Activated T-helper 17 cell treated with anti-CD3 and anti-CD28 coated beads, Interleukin-2, amount 50 U/mL, for 72 hours (primary cell): ENCODE results near the gene WRAP53. TPM values are rescaled to one million over a fixed set of nuclear protein-coding genes. Genes with fewer than 3 reads are reported as not detected.

Experiments used
- ATAC-seq: fragments of 150-1000 bp; cut with Tn5 transposase; replicated peaks from 2 replicates; pipeline ENCODE4 v1.10.0; 2021; ENCODE audit warnings: mild to moderate bottlenecking, moderate library complexity
- H3K27ac Mint-ChIP-seq: one replicate; pipeline ENCODE4 v1.8.0; 2022; ENCODE audit warnings: mixed read lengths
- H3K27me3 Mint-ChIP-seq: one replicate; pipeline ENCODE4 v1.8.0; 2022; ENCODE audit warnings: mixed read lengths
- H3K36me3 Mint-ChIP-seq: one replicate; pipeline ENCODE4 v1.8.0; 2022; ENCODE audit warnings: low read depth, mild to moderate bottlenecking, mixed read lengths
- H3K4me1 Mint-ChIP-seq: one replicate; pipeline ENCODE4 v1.8.0; 2022; ENCODE audit warnings: mixed read lengths
- H3K4me3 Mint-ChIP-seq: one replicate; pipeline ENCODE4 v1.8.0; 2022; ENCODE audit warnings: mild to moderate bottlenecking, mixed read lengths
- H3K9me3 Mint-ChIP-seq: one replicate; pipeline ENCODE4 v1.8.0; 2022; ENCODE audit warnings: mixed read lengths
- total RNA-seq, 2 donors: library from RNA; stranded (reverse); gene quantifications; one replicate each; pipeline ENCODE4 v1.2.3, GENCODE V29; 2022

WRAP53 gene
- total RNA-seq, 2 donors from 2014 or later, result 18.0 to 32.9 TPM

GRCh38 chr17:7667656-7668406 lies 20.4 kb upstream of the WRAP53 start:
- no peaks in the 10 kb centered on the region for H3K27me3 Mint-ChIP-seq
- no peaks in the 10 kb centered on the region for H3K9me3 Mint-ChIP-seq
- H3K27ac Mint-ChIP-seq, result no peak overlapping the region
- no peak overlapping the region for H3K4me3 Mint-ChIP-seq
- H3K4me1 Mint-ChIP-seq, result no peaks in the 10 kb centered on the region
- H3K36me3 Mint-ChIP-seq, result peaks cover 69% of the 10 kb centered on the region
- no peak for ATAC-seq

DNA sequence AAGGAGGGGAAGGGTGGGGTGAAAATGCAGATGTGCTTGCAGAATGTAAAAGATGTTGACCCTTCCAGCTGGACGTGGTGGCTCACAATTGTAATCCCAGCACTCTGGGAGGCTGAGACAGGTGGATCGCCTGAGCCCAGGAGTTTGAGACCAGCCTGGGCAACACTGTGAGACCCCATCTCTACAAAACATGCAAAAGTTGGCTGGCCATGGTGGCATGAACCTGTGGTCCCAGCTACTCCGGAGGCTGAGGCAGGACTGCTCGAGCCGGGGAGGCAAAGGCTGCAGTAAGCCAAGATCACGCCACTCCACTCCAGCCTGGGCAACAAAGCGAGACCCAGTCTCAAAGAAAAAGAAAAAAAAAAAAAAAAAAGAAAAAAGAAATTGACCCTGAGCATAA lies 19.8 kb upstream of the WRAP53 start:
- no peaks in the 10 kb centered on the region for H3K27me3 Mint-ChIP-seq
- peaks cover 75% of the 10 kb centered on the region for H3K36me3 Mint-ChIP-seq
- no peak for ATAC-seq
- no peaks in the 10 kb centered on the region for H3K4me1 Mint-ChIP-seq
- no peak overlapping the region for H3K27ac Mint-ChIP-seq
- no peak overlapping the region for H3K4me3 Mint-ChIP-seq
- peaks cover 2% of the 10 kb centered on the region for H3K9me3 Mint-ChIP-seq

DNA sequence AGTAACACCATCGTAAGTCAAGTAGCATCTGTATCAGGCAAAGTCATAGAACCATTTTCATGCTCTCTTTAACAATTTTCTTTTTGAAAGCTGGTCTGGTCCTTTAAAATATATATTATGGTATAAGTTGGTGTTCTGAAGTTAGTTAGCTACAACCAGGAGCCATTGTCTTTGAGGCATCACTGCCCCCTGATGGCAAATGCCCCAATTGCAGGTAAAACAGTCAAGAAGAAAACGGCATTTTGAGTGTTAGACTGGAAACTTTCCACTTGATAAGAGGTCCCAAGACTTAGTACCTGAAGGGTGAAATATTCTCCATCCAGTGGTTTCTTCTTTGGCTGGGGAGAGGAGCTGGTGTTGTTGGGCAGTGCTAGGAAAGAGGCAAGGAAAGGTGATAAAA lies 15.0 kb upstream of the WRAP53 start:
- peaks cover 88% of the 10 kb centered on the region for H3K36me3 Mint-ChIP-seq
- no peak overlapping the region for H3K4me3 Mint-ChIP-seq
- no peaks in the 10 kb centered on the region for H3K4me1 Mint-ChIP-seq
- no peak for ATAC-seq
- no peak overlapping the region for H3K27ac Mint-ChIP-seq
- peaks cover 7% of the 10 kb centered on the region for H3K9me3 Mint-ChIP-seq
- no peaks in the 10 kb centered on the region for H3K27me3 Mint-ChIP-seq

DNA sequence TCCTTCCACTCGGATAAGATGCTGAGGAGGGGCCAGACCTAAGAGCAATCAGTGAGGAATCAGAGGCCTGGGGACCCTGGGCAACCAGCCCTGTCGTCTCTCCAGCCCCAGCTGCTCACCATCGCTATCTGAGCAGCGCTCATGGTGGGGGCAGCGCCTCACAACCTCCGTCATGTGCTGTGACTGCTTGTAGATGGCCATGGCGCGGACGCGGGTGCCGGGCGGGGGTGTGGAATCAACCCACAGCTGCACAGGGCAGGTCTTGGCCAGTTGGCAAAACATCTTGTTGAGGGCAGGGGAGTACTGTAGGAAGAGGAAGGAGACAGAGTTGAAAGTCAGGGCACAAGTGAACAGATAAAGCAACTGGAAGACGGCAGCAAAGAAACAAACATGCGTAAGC lies 13.3 kb upstream of the WRAP53 start:
- ATAC-seq, result no peak
- Mint-ChIP-seq H3K4me1 (no peaks in the 10 kb centered on the region), H3K36me3 (peaks cover 71% of the 10 kb centered on the region), H3K9me3 (peaks cover 7% of the 10 kb centered on the region), H3K27ac (no peak overlapping the region), H3K4me3 (no peak overlapping the region), H3K27me3 (no peaks in the 10 kb centered on the region)

- no peak for ATAC-seq
- peaks cover 7% of the 10 kb centered on the region for H3K9me3 Mint-ChIP-seq
- H3K27me3 Mint-ChIP-seq, result no peaks in the 10 kb centered on the region
- H3K27ac Mint-ChIP-seq, result no peak overlapping the region
- peaks cover 56% of the 10 kb centered on the region for H3K36me3 Mint-ChIP-seq
- no peak overlapping the region for H3K4me3 Mint-ChIP-seq
- H3K4me1 Mint-ChIP-seq, result no peaks in the 10 kb centered on the region
Observed at GRCh38 chr17:7676533-7676932, 11.7 kb upstream of the WRAP53 start.

DNA sequence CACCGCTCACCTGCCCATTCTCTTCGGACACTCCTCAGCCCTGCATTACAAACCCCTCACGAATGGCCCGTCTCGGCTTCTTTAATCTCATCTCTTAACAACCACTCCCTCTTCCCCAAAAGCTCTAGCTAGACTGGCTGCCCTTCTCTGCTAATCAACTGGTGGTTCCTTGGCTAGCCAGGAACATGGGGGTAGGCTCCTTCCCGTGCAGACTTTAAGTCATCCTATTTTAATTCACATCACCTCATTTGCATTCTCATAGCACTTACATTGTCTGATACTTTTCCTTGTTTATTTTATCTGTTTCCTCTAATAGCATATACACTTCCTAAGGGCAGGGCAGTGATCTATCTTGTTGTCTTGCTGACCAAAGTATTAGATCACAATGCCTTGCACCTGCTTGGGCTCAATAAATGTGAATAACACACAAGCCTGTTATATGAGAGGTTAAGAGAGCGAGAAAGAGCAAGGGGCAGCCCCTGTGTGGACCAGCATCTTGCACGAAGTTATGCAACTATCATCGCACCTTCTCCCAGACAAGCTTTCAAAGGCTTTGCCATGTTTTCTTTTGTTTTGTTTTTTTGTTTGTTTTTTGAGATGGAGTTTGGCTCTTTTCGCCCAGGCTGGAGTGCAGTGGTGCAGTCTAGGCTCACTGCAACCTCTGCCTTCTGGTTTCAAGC lies 10.7 kb upstream of the WRAP53 start:
- Mint-ChIP-seq H3K4me3 (no peak overlapping the region), H3K9me3 (peaks cover 7% of the 10 kb centered on the region), H3K27me3 (no peaks in the 10 kb centered on the region), H3K4me1 (no peaks in the 10 kb centered on the region), H3K36me3 (peaks cover 57% of the 10 kb centered on the region), H3K27ac (no peak overlapping the region)
- no peak for ATAC-seq

- Mint-ChIP-seq H3K4me3 (peak overlapping the region; percentile 89), H3K27me3 (no peaks in the 10 kb centered on the region), H3K27ac (peak overlapping the region; percentile 100), H3K36me3 (peaks cover 61% of the 10 kb centered on the region), H3K4me1 (peaks cover 8% of the 10 kb centered on the region), H3K9me3 (no peaks in the 10 kb centered on the region)
- no peak for ATAC-seq
Observed at GRCh38 chr17:7684851-7685532, 3.3 kb upstream of the WRAP53 start.

- Mint-ChIP-seq H3K36me3 (peaks cover 67% of the 10 kb centered on the region), H3K27ac (peak overlapping the region; percentile 100), H3K4me1 (peaks cover 13% of the 10 kb centered on the region), H3K9me3 (no peaks in the 10 kb centered on the region), H3K27me3 (no peaks in the 10 kb centered on the region), H3K4me3 (peak overlapping the region; percentile 89)
- ATAC-seq, result peak; percentile 73
Observed at GRCh38 chr17:7685533-7686221, 2.6 kb upstream of the WRAP53 start.

DNA sequence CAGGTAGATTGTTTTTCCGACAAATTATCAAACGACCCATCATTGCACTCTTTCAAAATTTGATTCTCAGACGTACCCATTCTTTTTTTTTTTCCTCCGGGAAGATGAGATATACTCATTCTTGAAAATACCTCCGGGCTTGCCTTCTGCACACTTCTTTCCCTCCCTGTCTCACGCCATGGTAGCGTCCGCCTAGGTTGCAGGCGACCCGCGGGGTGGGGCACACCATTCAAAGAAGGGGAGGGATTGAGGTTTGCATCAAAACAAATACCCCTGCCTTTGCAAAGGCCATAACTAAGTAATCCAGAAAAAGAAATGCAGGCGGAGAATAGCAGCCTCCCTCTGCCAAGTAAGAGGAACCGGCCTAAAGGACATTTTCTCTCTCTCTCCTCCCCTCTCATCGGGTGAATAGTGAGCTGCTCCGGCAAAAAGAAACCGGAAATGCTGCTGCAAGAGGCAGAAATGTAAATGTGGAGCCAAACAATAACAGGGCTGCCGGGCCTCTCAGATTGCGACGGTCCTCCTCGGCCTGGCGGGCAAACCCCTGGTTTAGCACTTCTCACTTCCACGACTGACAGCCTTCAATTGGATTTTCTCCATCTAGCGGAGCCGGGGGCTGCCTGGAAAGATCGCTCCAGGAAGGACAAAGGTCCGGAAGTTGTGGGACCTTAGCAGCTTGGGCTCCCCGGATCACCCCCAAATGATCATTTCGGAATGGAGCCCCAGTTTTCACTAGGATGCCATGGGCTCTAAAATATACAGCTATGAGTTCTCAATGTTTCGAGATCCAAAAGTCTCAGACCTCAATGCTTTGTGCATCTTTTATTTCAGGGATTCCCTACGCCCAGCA lies 1.8 kb upstream of the WRAP53 start:
- no peaks in the 10 kb centered on the region for H3K27me3 Mint-ChIP-seq
- H3K9me3 Mint-ChIP-seq, result no peaks in the 10 kb centered on the region
- peak overlapping the region; percentile 100 for H3K27ac Mint-ChIP-seq
- peak; percentile 44 for ATAC-seq
- peak overlapping the region; percentile 89 for H3K4me3 Mint-ChIP-seq
- H3K4me1 Mint-ChIP-seq, result peaks cover 13% of the 10 kb centered on the region
- H3K36me3 Mint-ChIP-seq, result peaks cover 75% of the 10 kb centered on the region

DNA sequence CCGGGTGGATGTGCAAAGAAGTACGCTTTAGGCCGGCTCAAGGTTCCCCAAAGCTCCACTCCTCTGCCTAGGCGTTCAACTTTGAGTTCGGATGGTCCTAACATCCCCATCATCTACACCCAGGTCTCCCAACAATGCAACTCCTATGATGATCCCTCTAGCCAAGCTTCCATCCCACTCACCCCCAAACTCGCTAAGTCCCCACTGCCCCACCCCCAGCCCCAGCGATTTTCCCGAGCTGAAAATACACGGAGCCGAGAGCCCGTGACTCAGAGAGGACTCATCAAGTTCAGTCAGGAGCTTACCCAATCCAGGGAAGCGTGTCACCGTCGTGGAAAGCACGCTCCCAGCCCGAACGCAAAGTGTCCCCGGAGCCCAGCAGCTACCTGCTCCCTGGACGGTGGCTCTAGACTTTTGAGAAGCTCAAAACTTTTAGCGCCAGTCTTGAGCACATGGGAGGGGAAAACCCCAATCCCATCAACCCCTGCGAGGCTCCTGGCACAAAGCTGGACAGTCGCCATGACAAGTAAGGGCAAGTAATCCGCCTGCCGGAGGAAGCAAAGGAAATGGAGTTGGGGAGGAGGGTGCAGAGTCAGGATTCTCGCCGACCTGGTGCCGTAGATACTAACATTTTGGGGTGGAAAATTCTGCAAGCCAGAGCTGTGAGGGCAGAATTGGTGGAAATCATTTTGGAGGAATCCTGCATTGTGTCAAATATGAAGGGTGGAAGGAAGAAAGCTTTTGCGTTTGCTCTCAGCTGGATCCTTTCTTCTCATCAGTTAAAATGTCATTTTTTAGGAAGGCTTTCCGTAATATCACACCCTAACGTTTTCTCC lies 987 bp upstream of the WRAP53 start, which contains the start of gene TP53:
Gene TP53, minus strand, starts transcription at position 419 of the 836 bp plus-strand sequence. CDS start 10,896 bp downstream, outside the sequence.
- peak; percentile 57 for ATAC-seq
- Mint-ChIP-seq H3K27me3 (no peaks in the 10 kb centered on the region), H3K4me3 (peak within 1 kb of the TSS; percentile 89), H3K9me3 (no peaks in the 10 kb centered on the region), H3K27ac (peak within 1 kb of the TSS; percentile 100), H3K4me1 (peaks cover 13% of the 10 kb centered on the region), H3K36me3 (peaks cover 78% of the 10 kb centered on the region)

DNA sequence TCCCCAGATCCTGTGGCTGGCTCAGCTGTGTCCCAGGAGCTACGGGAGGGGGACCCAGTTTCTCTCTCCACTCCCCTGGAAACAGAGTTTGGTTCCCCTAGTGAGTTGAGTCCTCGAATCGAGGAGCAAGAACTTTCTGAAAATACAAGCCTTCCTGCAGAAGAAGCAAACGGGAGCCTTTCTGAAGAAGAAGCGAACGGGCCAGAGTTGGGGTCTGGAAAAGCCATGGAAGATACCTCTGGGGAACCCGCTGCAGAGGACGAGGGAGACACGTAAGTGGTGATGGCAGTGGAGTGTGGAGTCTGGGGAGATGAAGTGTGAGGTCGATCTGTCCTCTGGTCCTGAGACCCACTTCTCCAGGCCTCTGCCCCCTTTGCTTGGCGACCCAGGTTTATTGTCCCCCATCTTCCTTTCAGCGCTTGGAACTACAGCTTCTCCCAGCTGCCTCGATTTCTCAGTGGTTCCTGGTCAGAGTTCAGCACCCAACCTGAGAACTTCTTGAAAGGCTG lies 585 bp downstream of the WRAP53 start:
- Mint-ChIP-seq H3K27ac (peak overlapping the region; percentile 100), H3K4me3 (peak overlapping the region; percentile 89)

GRCh38 chr17:7695586-7695985 lies 7.3 kb downstream of the WRAP53 start:
- Mint-ChIP-seq H3K27me3 (no peaks in the 10 kb centered on the region), H3K36me3 (peaks cover 78% of the 10 kb centered on the region), H3K9me3 (no peaks in the 10 kb centered on the region), H3K27ac (no peak overlapping the region), H3K4me3 (no peak overlapping the region), H3K4me1 (no peaks in the 10 kb centered on the region)
- ATAC-seq, result no peak

More for the DNA sequence above, 585 bp downstream of the WRAP53 start:
- H3K36me3 Mint-ChIP-seq, result peaks cover 80% of the 10 kb centered on the region
- H3K4me1 Mint-ChIP-seq, result peaks cover 13% of the 10 kb centered on the region
- H3K27me3 Mint-ChIP-seq, result no peaks in the 10 kb centered on the region
- no peak for ATAC-seq
- H3K9me3 Mint-ChIP-seq, result no peaks in the 10 kb centered on the region
